Fibroblast of skin of right biceps (primary cell): ENCODE measurements around the gene ABHD12.

Source experiments
- DNase-seq: peaks from one replicate; pipeline ENCODE4 v3.0.0-alpha.2; 2013

ABHD12 gene

DNA sequence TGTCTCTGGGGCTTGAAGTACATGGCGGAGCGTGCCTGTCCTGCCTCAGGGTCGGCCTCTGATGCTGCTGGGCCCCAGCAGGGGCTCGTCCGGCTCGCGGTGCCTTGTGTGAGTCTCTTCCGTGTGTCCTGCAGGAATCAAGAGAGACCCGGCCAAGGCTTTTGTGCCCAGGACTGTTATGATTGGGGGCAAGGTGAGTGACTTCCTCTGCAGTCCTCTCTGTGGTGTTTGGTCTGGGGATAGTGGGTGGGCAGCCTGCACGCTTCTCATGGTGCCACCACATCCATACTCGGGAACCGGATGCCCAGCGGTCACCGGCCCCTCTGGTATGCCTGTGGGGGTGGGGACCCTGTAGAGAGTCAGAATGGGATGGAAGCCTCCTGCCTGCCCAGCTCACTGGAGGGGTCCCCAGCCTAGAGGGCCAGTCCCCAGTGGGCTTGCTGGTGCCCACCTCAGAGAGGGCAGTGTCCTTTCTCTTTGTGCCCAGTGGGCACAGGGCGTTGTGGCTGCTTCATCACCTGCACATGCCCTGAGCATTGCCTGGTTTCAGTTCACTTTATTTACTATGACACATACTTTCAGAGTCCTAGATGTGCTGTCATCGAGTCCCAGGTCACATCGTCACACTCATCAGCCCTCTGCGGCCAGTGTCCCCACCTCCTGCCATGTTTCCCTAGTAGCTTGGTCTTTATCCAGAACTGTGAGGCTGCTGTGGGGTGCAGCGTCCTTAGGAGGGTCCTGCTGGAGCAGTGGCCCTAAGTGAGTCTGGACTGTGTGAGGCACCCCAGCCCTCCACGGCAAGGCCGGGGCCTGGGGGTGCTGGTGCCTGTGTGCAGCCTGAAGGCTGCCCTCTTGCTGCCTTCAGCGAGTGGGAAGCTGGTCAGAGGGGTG is 102.1 kb downstream of the ABHD12 start:
- no peak for DNase-seq

DNA sequence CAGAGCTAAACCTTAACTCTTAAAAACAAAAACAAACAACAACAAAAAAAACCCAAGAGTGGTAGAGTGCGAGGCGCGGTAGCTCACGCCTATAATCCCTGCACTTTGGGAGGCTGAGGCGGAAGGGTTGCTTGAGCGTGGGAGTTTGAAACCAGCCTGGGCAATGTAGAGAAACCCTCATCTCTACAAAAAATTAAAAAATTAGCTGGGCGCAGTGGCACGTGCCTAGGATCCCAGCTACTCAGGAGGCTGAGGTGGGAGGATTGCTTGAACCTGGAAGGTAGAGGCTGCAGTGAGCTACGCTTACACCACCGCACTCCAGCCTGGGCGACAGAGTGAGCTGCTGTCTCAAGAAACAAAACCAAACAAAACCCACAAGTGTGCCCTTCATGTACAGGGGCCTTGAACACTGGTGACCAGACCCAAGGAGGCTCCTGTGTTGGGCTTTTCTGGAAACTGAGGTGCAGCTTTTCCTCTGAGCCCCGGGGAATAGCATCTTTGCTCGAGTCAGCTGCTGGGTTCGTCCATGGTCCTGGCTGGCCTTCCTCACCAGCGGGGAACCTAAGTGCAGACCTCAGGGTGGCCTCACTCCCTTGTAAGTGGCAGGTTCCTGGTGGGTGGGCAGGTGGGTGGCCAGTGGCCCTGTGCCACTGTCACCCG is 102.9 kb downstream of the ABHD12 start:
- no peak for DNase-seq

DNA sequence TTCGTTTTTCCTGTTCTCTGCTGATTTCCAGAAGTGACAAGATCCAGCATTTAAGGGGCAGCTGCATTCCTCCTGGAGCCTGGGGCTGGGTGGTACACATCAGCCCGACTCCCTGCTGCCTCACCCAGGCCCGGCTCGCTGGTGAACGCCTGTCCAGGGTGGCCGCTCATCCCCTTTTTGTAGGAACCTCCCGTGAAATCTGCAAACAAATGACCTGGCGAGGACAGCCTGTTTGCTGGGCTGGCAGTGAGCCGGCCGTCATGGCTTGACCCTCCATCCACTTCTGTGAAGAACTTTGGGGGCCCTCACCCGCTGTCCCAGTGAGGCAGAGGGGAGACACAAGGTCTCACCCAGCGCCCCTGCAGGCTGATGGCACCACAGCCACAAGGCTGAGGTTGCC is 103.7 kb downstream of the ABHD12 start:
- DNase-seq: no peak

DNA sequence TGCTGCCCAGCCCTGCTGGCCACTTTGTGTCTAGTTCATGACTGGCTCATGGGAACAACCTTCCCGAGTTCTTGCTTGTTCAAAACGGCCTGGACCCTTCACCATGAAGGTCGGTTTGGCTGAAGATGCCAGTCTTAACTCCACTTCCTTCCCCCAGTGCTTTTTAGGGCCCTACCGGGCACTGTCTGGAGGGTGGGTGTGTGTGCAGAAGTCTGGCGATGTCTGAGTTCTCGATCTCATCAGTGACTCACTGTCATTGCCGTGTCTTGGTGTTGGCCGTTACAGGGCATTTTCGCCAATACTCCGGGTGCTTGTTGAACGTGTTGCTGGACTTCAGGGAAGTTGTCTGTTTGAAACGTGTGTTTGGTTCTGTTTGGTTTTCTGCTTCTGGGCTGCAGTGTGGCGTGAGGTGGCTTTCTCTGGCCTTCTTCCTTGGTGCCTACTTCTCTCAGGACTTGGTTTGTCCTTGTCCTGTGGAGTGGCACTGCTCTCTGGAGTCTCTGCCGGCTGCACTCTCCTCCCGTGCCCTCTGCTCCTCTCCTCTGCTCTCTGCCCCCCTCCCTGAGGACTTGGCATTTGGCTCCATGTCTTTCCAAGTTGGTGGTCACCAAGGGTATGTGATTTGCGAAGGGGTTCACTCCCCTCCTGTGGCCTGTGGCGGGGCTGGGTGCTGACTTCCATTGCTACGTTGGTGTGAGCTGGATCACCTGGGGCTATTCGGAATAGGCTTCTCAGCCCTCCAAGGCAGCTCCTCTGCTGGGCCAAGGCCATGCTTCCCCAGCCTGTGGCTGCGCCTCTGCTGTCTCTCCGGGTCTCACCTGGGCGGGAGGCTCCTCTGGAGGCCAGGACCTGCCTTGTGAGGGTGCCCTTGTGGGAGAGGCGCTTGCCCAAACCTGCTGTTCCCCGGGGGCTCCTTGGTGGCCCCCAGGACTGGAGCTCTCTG is 104.5 kb downstream of the ABHD12 start:
- DNase-seq: no peak

DNA sequence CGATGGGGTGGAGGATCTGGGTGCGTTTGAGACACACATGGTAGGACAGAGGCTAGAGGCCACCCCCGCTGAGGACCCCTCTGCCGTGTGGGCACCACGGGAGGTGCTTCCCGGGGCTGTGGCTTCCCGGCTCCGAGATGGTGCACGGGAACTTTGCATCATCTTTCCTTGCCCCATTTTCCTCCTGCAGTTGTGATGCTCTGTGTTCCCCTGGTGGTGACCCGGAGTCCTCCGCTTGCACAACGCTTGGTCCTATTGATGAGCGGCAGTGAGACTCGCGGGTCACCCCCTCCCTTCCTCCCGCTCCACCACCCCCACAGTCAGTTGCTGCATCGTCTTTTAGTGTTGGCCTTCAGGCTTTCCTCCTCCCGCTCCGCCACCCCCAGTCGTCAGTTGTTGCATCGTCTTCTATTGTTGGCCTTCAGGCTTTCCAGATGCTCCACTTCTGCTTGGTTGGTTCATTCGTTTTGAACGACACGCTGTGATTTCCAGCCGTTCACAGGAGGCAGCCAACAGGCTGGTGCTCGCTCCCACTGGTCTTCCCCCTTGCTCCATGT is 105.5 kb downstream of the ABHD12 start:
- DNase-seq: peak; percentile 10

DNA sequence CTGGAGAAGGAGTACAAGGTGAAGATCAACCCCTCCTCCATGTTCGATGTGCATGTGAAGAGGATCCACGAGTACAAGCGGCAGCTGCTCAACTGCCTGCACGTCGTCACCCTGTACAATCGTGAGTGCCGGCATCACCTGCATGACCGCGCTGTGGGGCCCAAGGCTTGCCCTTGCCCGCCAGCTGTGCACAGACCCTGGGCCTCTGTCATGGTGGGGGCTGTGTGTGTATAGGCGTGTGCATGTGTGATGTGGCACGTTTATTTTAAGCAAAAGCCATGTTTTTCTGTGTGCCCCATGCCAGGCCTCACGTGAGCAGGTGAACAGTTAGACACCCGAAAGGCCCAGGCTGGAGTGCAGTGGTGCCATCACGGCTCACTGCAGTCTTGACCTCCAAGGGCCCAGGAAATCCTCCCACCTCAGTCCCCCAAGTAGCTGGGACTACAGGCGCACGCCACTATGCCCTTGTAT is 106.5 kb downstream of the ABHD12 start:
- DNase-seq: no peak

DNA sequence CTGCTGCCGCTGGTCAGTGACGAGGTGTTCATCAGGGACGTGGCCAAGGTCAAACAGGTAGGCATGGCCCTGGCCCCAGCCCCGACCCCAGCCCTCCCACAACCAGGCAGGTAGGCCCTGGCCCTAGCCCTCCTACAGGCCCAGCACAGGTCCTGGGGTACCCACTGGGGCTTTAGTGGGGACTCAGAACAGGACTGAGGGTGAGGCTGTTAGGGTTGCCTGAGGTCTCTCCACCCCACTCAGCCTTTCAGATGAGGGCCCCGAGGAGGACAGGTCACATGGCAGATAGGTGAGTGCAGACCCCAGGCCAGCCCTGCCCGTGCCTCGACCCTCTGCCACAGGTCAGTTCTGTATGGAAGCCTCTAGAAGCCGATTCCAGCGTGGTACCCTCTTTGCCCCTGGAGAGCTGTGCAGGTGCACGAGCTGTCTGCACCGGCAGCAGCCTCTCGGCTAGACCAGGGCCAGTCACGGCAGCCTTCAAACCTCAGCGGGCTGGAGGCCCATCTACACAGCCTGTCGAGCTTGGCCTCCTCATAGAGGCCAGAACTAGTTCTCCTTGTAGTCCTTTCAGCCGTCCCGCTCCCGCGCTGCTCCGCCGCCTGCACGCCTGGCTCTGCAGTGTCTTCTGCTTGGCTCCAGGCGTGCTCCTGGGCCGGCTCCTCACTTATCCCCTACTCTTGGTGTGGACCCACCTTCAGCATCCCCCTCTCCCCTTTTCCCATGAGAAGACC is 107.2 kb downstream of the ABHD12 start:
- DNase-seq: no peak

DNA sequence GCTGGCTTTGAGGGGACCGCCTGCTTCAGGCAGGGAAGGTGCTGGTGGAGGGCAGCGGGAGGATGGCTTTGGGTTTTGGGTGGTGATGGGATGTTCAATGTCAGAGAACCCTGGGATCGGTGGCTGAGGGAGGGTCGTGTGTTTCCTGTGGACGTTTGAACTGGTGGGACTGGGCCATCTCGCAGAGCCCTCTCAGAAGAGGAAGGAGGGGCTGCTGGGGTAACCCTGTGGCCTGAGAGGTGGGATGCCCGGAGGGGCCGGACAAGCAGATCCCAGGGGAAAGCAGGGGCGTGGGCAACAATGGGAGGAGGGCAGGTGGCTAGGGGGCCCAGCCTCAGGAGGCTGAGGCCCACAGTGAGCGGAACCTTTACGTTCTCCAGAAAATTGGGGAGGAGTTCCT is 107.8 kb downstream of the ABHD12 start:
- DNase-seq: no peak

DNA sequence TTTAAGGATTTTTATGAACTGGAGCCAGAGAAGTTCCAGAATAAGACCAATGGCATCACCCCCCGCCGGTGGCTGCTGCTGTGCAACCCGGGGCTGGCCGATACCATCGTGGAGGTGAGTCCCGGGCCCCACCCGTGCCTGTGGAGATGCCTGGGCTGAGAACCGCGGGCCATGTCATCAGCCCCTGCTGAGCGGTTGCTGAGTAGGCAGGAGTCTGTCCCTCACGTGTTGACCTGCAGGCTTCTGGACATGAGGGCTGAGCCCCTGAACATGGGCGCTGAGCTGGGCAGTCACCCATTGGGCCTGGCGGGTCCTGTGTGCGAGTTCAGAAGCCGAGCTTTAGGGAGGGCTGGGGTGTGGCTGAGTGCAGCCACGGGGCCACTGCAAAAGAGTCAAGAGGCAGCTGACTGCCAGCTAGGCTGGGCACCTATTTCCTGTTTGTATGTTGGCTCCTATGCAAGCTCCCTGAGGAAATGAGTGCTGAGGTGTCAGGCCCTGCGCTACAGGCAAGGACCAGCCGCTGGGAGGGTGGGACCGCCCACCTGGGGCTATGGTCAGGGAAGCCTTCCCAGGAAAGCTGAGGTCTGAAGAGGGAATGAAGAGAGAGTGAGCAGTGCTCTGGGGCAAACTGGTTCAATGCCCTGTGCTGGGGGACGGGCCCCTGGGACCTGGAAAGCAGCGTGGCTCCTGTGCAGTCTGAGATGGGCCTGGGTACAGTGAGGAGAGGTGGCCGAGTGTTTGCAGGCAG is 108.4 kb downstream of the ABHD12 start:
- no peak for DNase-seq

DNA sequence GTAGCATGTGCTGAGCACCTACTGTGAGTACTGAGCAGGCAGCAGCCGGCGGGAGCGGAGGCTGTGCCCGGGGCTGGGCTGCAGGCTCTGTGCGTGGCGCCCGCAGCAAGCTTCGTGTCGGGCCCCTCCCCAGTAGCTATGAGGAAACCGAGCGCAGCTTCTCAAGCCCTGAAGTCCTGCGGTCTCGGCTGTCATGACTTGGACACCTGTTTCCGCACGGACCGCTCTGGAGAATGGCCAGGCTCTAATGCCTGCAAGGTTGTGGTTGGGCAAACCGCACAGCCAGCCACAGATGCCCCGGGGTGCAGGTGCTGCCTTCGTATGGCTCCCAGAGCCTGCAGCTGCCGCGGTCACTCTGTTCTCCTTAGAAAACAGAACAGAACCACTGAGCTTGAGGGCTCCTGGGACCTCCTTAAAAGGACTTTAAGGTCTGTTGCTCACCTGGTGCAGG is 109.1 kb downstream of the ABHD12 start:
- DNase-seq: no peak

DNA sequence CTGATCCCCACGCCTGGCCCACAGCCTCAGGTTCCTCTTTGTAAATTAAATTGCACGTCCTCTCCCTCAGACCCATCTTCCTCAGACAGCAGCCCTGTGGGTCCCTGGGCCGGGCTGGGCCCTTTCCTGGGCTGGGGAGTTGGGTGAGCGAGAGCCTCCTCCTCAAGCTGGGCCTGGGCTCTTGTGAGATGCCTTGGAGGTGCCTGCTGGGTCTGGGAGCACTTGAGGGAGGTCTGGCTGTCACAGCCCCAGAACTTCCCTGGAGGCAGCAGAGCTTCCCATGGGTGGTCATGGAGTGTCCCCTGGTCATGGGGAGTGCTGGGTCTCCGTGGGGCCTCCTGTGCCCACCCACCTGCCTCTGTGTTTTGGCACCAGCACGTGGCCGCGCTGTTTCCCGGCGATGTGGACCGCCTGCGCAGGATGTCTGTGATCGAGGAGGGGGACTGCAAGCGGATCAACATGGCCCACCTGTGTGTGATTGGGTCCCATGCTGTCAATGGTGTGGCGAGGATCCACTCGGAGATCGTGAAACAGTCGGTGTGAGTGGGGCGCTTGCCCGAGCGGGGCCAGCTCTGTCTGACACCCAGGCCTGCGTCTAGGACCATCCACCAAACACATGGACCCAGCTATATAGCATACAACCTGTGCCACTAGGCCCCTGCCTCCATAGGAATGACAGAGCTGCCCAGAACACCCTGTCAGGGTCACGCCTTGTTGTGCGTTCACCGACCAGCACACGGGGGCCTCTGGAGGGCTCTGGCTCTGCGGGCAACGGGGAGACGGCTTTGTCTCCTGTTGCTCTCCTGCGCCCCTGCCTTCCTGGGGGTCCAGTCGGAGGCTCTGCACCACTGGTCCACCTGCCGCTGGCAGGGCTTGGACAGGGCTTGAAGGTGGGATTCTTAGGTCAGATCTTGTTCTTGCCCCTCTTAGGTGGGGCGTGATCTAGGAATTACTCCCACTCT is 109.8 kb downstream of the ABHD12 start:
- DNase-seq: no peak

DNA sequence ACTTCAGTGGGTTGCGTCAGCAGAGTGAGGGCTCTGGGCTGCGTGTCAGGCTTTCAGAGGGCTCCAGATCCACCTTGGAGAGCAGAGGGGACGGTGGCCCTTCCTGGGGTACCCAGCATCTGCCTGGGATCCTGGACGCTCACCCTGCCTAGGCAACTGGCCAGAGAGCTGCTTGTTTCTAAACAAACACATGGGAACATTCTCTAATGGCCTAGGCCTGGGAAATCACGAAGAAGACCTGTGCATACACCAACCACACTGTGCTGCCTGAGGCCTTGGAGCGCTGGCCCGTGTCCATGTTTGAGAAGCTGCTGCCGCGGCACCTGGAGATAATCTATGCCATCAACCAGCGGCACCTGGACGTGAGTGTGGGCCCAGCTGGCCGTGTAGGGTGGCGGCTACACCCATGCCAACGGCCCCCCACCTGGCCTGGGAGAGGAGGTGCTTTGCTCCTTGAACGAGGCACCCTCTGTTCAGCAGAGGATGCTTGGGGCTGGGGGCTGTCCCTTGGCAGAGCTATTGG is 110.5 kb downstream of the ABHD12 start:
- no peak for DNase-seq

DNA sequence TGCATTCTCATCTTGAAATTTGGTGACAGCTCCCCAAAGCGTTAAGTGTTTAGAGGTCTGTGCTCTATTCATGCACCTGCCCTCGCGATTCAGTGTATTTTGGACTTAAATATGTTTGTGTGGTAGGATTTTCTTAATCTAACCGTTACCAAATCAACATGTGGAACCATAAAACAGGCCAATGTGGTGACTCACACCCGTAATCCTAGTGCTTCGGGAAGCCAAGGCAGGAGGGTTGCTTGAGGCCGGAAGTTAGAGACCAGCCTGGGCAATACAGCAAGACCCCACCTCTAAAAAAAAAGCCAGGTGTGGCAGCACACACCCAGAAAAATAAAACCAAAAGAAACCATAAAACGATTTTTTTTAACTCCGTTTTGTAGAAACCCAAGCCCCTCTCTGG is 111.2 kb downstream of the ABHD12 start:
- DNase-seq: peak; percentile 10

DNA sequence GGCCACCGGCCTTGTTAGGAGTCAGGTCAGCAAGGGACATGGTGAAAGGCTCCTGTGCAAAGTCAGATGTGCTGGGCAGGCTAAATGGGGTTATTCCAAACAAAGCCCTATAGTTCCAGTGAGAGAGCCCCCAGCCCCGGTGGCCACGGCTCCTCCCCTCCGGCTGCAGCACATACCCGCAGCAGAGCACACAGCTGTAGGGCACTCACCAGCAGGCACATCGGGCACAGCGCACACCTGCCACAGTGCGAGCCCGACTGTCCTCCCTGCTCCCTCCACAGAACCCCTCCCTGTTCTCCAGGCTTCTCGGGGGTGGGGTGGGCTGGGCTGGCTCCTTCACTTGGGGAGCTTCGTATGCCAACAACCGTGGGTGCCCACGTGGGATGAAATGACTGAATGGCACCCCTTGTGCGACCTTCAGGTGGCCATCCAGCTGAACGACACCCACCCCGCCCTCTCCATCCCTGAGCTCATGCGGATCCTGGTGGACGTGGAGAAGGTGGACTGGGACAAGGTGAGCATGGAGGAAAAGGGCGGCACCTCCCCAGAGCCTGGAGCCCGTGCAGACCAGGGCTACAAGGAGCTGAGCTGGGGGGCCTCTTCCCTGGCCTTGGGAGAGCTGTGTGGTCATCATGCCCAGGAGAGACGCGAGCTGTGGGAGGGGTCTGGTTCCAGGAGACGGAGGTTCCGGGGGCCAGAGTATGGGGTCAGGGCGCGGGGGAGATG is 111.8 kb downstream of the ABHD12 start:
- no peak for DNase-seq

DNA sequence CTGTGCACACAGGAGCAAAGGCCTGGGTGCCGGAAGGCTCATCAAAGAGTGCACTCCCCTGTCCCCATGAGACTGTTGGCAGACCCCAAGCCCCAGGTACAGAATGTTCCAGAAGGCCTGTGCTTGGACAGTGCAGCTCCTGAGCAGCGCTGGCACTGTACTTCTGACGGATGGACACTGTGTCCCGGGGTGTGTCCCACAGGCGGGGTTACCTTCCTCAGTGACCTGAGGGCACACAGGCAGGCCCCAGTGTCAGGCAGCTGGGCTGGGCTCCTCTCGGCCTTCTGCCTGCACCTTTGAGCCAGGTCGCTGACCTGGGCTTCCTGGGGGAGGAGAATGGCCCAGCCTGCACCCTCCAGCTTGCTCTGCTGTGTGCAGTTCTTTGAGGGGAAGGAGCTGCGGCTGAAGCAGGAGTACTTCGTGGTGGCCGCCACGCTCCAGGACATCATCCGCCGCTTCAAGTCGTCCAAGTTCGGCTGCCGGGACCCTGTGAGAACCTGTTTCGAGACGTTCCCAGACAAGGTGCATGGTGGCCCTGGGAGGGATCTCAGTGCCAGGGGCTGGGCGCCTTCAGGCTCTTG is 112.6 kb downstream of the ABHD12 start:
- no peak for DNase-seq

DNA sequence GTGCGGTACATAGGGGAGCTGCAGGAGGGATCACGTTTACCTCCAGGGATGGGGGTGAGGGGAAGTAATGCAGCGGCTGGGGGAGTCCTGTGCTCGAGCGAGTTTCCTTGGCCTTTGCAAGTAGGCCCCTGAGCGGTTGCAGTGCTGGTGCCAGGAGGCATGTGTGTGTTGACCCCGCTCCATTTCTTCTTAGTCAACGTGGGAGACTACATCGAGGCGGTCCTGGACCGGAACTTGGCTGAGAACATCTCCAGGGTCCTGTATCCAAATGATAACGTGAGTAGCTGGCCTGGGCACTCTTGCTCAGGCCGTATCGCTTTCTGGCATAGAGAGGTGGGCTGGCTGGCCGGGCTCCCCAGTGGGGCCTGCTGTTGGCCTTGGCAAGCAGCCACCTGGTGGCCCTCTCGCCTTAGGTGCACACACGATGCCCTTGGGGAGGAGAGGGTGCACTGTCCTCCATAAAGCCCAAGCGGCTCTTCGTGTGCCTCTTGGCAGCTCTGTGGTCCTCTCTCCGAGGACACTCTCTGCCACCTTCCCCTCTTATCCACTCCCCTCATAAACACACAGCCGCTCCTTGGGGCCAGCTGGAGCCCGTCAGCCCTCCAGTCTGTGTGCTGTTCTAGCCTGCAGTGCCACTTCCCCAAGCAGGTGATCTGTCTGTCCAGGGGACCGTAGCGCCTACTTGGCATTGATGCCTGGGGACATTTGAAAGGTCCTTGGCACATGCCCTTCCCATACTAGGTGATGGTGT is 113.4 kb downstream of the ABHD12 start:
- no peak for DNase-seq

DNA sequence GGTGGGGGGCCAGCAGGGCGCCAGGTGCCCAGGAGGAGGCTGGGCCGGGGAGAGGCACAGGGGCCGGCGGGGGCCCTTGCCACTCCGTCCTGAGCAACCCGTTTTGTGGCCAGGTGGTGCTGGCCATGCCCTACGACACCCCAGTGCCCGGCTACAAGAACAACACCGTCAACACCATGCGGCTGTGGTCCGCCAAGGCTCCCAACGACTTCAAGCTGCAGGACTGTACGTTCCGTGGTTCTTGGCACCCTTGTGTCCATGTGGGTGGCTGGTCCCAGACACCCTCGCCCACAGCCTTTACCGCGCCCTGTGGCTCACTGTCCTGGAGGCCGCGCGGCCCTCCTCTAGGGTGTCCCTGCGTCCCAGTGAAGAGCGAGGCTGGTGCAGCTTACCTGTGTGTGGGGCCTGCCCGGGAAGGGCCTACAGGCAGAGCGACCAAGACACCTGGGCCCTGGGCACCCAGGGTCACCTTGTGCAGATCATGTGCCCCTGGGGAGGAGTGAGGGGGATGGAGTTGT is 114.0 kb downstream of the ABHD12 start:
- no peak for DNase-seq
